GM23338 (cell line): Measurements from ENCODE around the gene SLC20A1. TPM values are rescaled to one million over a fixed set of nuclear protein-coding genes. Genes with fewer than 3 reads are reported as not detected.

ENCODE experiments used
- ATAC-seq: fragments of 200-7000 bp; cut with Tn5 transposase; 3 replicates; pipeline ENCODE4 v1.9.1; 2020
- DNase-seq: peaks from one replicate; pipeline ENCODE4 v3.0.0-alpha.2; 2015; ENCODE audit warnings: low spot score
- H2AFZ ChIP-seq: fragments of 200-600 bp; sonication (generic); 2 replicates; pipeline ENCODE4 v1.8.0; 2016; ENCODE audit warnings: antibody characterized with exemption, mild to moderate bottlenecking, moderate library complexity
- H3F3A ChIP-seq: fragments of 200-600 bp; sonication (generic); replicated peaks from 2 replicates; pipeline ENCODE4 v1.8.0; 2017; ENCODE audit warnings: antibody characterized with exemption, mixed run types, low read depth
- H3K27ac ChIP-seq: fragments of 200-600 bp; sonication (generic); 2 replicates; pipeline ENCODE4 v1.6.1; 2016; ENCODE audit warnings: low read depth
- H3K27me3 ChIP-seq: fragments of 200-600 bp; sonication (generic); 2 replicates; pipeline ENCODE4 v1.8.0; 2016; ENCODE audit warnings: mild to moderate bottlenecking, mixed run types, moderate library complexity; ENCODE audit not compliant: insufficient read depth
- H3K36me3 ChIP-seq: fragments of 200-600 bp; sonication (generic); 2 replicates; pipeline ENCODE4 v1.8.0; 2016; ENCODE audit warnings: mild to moderate bottlenecking; ENCODE audit not compliant: insufficient read depth
- H3K4me1 ChIP-seq: fragments of 200-600 bp; sonication (generic); 2 replicates; pipeline ENCODE4 v1.8.0; 2016; ENCODE audit warnings: mild to moderate bottlenecking, moderate library complexity; ENCODE audit not compliant: insufficient read depth
- H3K4me2 ChIP-seq: fragments of 200-600 bp; sonication (generic); 2 replicates; pipeline ENCODE4 v1.7.1; 2017; ENCODE audit warnings: mixed run types
- H3K4me3 ChIP-seq: fragments of 200-600 bp; sonication (generic); 2 replicates; pipeline ENCODE4 v1.6.1; 2016; ENCODE audit warnings: mixed run types
- H3K79me2 ChIP-seq: fragments of 200-600 bp; sonication (generic); replicated peaks from 2 replicates; pipeline ENCODE4 v1.8.0; 2017; ENCODE audit warnings: mild to moderate bottlenecking; ENCODE audit not compliant: insufficient read depth
- H3K9me2 ChIP-seq: fragments of 200-600 bp; sonication (generic); 2 replicates; pipeline ENCODE4 v1.8.0; 2017; ENCODE audit not compliant: insufficient read depth
- H4K20me1 ChIP-seq: fragments of 200-600 bp; sonication (generic); replicated peaks from 2 replicates; pipeline ENCODE4 v1.8.0; 2017; ENCODE audit warnings: mild to moderate bottlenecking; ENCODE audit not compliant: insufficient read depth
- H3K27ac Mint-ChIP-seq: 2 replicates; pipeline ENCODE4 v1.8.0; 2020; ENCODE audit warnings: inconsistent platforms, mild to moderate bottlenecking, moderate library complexity, mixed read lengths
- H3K27me3 Mint-ChIP-seq: 3 replicates; pipeline ENCODE4 v1.8.0; 2022; ENCODE audit warnings: low read depth, mild to moderate bottlenecking, moderate library complexity, mixed read lengths, inconsistent platforms; ENCODE audit not compliant: insufficient read depth, poor library complexity
- H3K36me3 Mint-ChIP-seq: 3 replicates; pipeline ENCODE4 v1.8.0; 2021; ENCODE audit warnings: low read depth, mild to moderate bottlenecking, inconsistent platforms, moderate library complexity, mixed read lengths
- H3K4me1 Mint-ChIP-seq: 3 replicates; pipeline ENCODE4 v1.8.0; 2020; ENCODE audit warnings: mild to moderate bottlenecking, inconsistent platforms, mixed read lengths
- H3K4me3 Mint-ChIP-seq: 3 replicates; pipeline ENCODE4 v1.8.0; 2021; ENCODE audit warnings: moderate library complexity, mild to moderate bottlenecking, inconsistent platforms, mixed read lengths
- H3K9me3 Mint-ChIP-seq: 3 replicates; pipeline ENCODE4 v1.8.0; 2020; ENCODE audit warnings: moderate library complexity, mild to moderate bottlenecking, inconsistent platforms, mixed read lengths
- CTCF ChIP-seq, 2 experiments: fragments of 200-600 bp in 1 of 2; sonication (generic) in 1 of 2; conservative IDR thresholded peaks; 2 replicates each; pipeline versions ENCODE4 v1.5.1 to v1.6.1; 2016 to 2017; ENCODE audit warnings: antibody characterized with exemption in 2 of 2, low read depth in 2 of 2, mild to moderate bottlenecking in 2 of 2, moderate library complexity in 1 of 2
- ETS1 ChIP-seq: IDR thresholded peaks from 2 replicates; pipeline ENCODE4 v1.6.1; 2016; ENCODE audit warnings: antibody characterized with exemption
- EZH2 ChIP-seq: fragments of 200-600 bp; sonication (generic); IDR thresholded peaks from one replicate; pipeline ENCODE4 v1.8.0; 2017; ENCODE audit warnings: antibody characterized with exemption, mild to moderate bottlenecking, low read depth; ENCODE audit not compliant: unreplicated experiment
- EZH2phosphoT487 ChIP-seq: fragments of 200-600 bp; sonication (generic); IDR thresholded peaks from one replicate; pipeline ENCODE4 v1.8.1; 2018; ENCODE audit warnings: antibody characterized with exemption; ENCODE audit not compliant: unreplicated experiment
- NANOG ChIP-seq: IDR thresholded peaks from 2 replicates; pipeline ENCODE4 v1.6.1; 2016; ENCODE audit warnings: antibody characterized with exemption, borderline replicate concordance
- REST ChIP-seq: IDR thresholded peaks from one replicate; pipeline ENCODE4 v1.6.1; 2018; ENCODE audit warnings: antibody characterized with exemption; ENCODE audit not compliant: unreplicated experiment
- STAT1 ChIP-seq: IDR thresholded peaks from one replicate; pipeline ENCODE4 v1.6.1; 2016; ENCODE audit warnings: antibody characterized with exemption; ENCODE audit not compliant: unreplicated experiment
- ZNF114 ChIP-seq: fragments of 250-450 bp; sonication (Bioruptor Pico); IDR thresholded peaks from 2 replicates; pipeline ENCODE4 v1.5.0; 2020; ENCODE audit warnings: mild to moderate bottlenecking, moderate library complexity
- ZNF462 ChIP-seq: fragments of 250-450 bp; sonication (Bioruptor Pico); IDR thresholded peaks from 2 replicates; pipeline ENCODE4 v1.5.0; 2020; ENCODE audit warnings: mild to moderate bottlenecking, moderate library complexity
- polyA plus RNA-seq: library from polyadenylated mRNA; unstranded; fragments of >200 nt; fragmentation: Nextera tagmentation; extraction: Ambion mirVana; gene quantifications from 2 replicates; pipeline ENCODE4 v1.2.1, GENCODE V29; 2016
- total RNA-seq: library from RNA; depleted of rRNA; stranded (reverse); fragments of >200 nt; shearing (Covaris generic); gene quantifications from 2 replicates; pipeline ENCODE4 v1.2.3, GENCODE V29; 2014

SLC20A1 gene
- total and polyA plus RNA-seq, 2 experiments from 2014 or later, result 52.9 to 84.3 TPM

GRCh38 chr2:112633708-112634107 lies 12.0 kb upstream of the SLC20A1 start:
- Mint-ChIP-seq H3K27me3 (peaks cover 5% of the 10 kb centered on the region), H3K27ac (no peak overlapping the region), H3K4me3 (no peak overlapping the region), H3K36me3 (no peaks in the 10 kb centered on the region), H3K9me3 (no peaks in the 10 kb centered on the region), H3K4me1 (peaks cover 25% of the 10 kb centered on the region)
- Histone ChIP-seq H2AFZ (no peak overlapping the region), H3K79me2 (no peaks in the 10 kb centered on the region), H3K4me2 (no peak overlapping the region), H4K20me1 (no peaks in the 10 kb centered on the region), H3K4me1 (peaks cover 16% of the 10 kb centered on the region), H3F3A (no peaks in the 10 kb centered on the region), H3K9me2 (no peaks in the 10 kb centered on the region), H3K36me3 (no peaks in the 10 kb centered on the region), H3K27me3 (no peaks in the 10 kb centered on the region), H3K4me3 (no peak overlapping the region), H3K27ac (no peak overlapping the region)
- TF ChIP-seq CTCF (conservative IDR thresholded peaks at IDR 0.05; ENCODE audit: low read depth in 2 of 2) (no peak), REST (no peak), EZH2phosphoT487 (no peak), NANOG (no peak), EZH2 (no peak), ZNF114 (CRISPR knock-in tag) (no peak), STAT1 (no peak), ETS1 (no peak)
- ATAC-seq (no peak), DNase-seq (no peak)

- H3K9me3 Mint-ChIP-seq, result no peaks in the 10 kb centered on the region
- H3K4me2 ChIP-seq, result no peak overlapping the region
- peaks cover 16% of the 10 kb centered on the region for H3K4me1 ChIP-seq
- H3K4me3 ChIP-seq, result no peak overlapping the region
- no peak overlapping the region for H3K27ac ChIP-seq
- H3K79me2 ChIP-seq, result no peaks in the 10 kb centered on the region
- peaks cover 25% of the 10 kb centered on the region for H3K4me1 Mint-ChIP-seq
- H3K27me3 ChIP-seq, result no peaks in the 10 kb centered on the region
- no peak overlapping the region for H3K4me3 Mint-ChIP-seq
- DNase-seq (no peak), ATAC-seq (no peak)
- H3K27ac Mint-ChIP-seq, result no peak overlapping the region
- no peaks in the 10 kb centered on the region for H3F3A ChIP-seq
- no peaks in the 10 kb centered on the region for H4K20me1 ChIP-seq
- no peak overlapping the region for H2AFZ ChIP-seq
- H3K27me3 Mint-ChIP-seq, result peaks cover 5% of the 10 kb centered on the region
- H3K36me3 ChIP-seq, result no peaks in the 10 kb centered on the region
- H3K9me2 ChIP-seq, result no peaks in the 10 kb centered on the region
- no peaks in the 10 kb centered on the region for H3K36me3 Mint-ChIP-seq
- TF ChIP-seq ZNF462 (CRISPR knock-in tag), result no peak
- TF ChIP-seq STAT1, result no peak
- no peak for TF ChIP-seq EZH2phosphoT487
Observed at GRCh38 chr2:112634153-112634873, 11.4 kb upstream of the SLC20A1 start.
